ENCODE measurements around the gene AP2B1. TPM values are rescaled to one million over a fixed set of nuclear protein-coding genes. Genes with fewer than 3 reads are reported as not detected.

AP2B1 gene
- total RNA-seq, 2 experiments from 2014 or later, result 28.9 to 76.0 TPM

GRCh38 chr17:35723735-35724134 lies 136.6 kb downstream of the AP2B1 start:
- intact Hi-C loops (cut with micrococcal nuclease; ENCODE audit: unreplicated experiment), result no loop called here
- TF ChIP-seq EZH2phosphoT487 (IDR thresholded peaks at IDR 0.05; ENCODE audit: borderline replicate concordance, low read depth, low read length), result no peak
- TF ChIP-seq CTCF (conservative IDR thresholded peaks at IDR 0.05; ENCODE audit: low read length), result no peak
- Histone ChIP-seq H3K27ac (ENCODE audit: low read depth, low read length, poor library complexity, severe bottlenecking) (no peak overlapping the region), H4K20me1 (ENCODE audit: insufficient read depth, low read length) (no peaks in the 10 kb centered on the region), H3K36me3 (ENCODE audit: insufficient read depth, low read length) (peaks cover 47% of the 10 kb centered on the region), H3K4me2 (ENCODE audit: low read length) (no peak overlapping the region), H3K9me2 (ENCODE audit: insufficient read depth, low read length) (no peaks in the 10 kb centered on the region), H2AFZ (ENCODE audit: low read length) (no peak overlapping the region), H3K4me1 (ENCODE audit: insufficient read depth, low read length, poor library complexity, severe bottlenecking) (peaks cover 24% of the 10 kb centered on the region), H3K79me2 (ENCODE audit: insufficient read depth, low read depth, low read length) (no peaks in the 10 kb centered on the region), H3K9me3 (ENCODE audit: low read length) (no peaks in the 10 kb centered on the region), H3K4me3 (ENCODE audit: low read depth, low read length, poor library complexity, severe bottlenecking) (no peak overlapping the region)
- CTCF ChIA-PET (ENCODE audit: unreplicated experiment), result no interaction called here
- POLR2A ChIA-PET, result no interaction called here
- DNase-seq (ENCODE audit: low spot score), result no peak
- BruUV-seq (replicated peaks), result no TSS peak

DNA sequence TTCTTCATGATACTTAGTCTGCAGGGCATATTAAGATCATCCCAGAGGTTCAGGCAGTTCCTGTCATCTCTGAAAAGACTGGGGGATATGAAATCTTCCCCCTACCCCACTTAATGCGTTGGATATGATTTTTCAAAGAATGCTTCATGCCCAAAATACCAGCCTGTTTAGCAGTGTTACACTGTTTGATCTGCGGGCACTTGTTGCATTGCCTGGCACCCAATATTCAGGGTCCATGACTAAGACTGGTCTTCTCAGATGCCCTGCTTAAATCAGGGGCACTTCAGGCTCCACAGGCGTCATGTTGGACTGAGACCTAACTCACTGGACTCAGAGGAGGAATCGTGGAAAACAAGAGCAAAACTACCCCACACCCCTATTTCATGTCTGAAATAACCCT lies 137.9 kb downstream of the AP2B1 start:
- H3K27ac ChIP-seq (ENCODE audit: low read depth, low read length, poor library complexity, severe bottlenecking), result no peak overlapping the region
- intact Hi-C loops (cut with micrococcal nuclease; ENCODE audit: unreplicated experiment), result no loop called here
- TF ChIP-seq EZH2phosphoT487 (IDR thresholded peaks at IDR 0.05; ENCODE audit: borderline replicate concordance, low read depth, low read length), result no peak
- TF ChIP-seq CTCF (conservative IDR thresholded peaks at IDR 0.05; ENCODE audit: low read length), result no peak
- no peak overlapping the region for H3K4me2 ChIP-seq (ENCODE audit: low read length)
- peaks cover 24% of the 10 kb centered on the region for H3K4me1 ChIP-seq (ENCODE audit: insufficient read depth, low read length, poor library complexity, severe bottlenecking)
- no peaks in the 10 kb centered on the region for H3K9me2 ChIP-seq (ENCODE audit: insufficient read depth, low read length)
- DNase-seq (ENCODE audit: low spot score), result no peak
- POLR2A ChIA-PET, result no interaction called here
- H3K9me3 ChIP-seq (ENCODE audit: low read length), result no peaks in the 10 kb centered on the region
- CTCF ChIA-PET (ENCODE audit: unreplicated experiment), result no interaction called here
- H3K36me3 ChIP-seq (ENCODE audit: insufficient read depth, low read length), result peaks cover 36% of the 10 kb centered on the region
- no TSS peak for BruUV-seq (replicated peaks)
- no peak overlapping the region for H2AFZ ChIP-seq (ENCODE audit: low read length)
- H3K4me3 ChIP-seq (ENCODE audit: low read depth, low read length, poor library complexity, severe bottlenecking), result no peak overlapping the region
- H3K79me2 ChIP-seq (ENCODE audit: insufficient read depth, low read depth, low read length), result no peaks in the 10 kb centered on the region
- no peaks in the 10 kb centered on the region for H4K20me1 ChIP-seq (ENCODE audit: insufficient read depth, low read length)

- H2AFZ ChIP-seq (ENCODE audit: low read length), result no peak overlapping the region
- no peak overlapping the region for H3K27ac ChIP-seq (ENCODE audit: low read depth, low read length, poor library complexity, severe bottlenecking)
- ChIA-PET POLR2A (interaction anchor here (0.6 to 1.5 kb wide), 2 partner anchors 14 to 20 kb away, joined by 3 to 6 read pairs; no protein-coding TSS in a partner anchor), CTCF (ENCODE audit: unreplicated experiment) (no interaction called here)
- TF ChIP-seq CTCF (conservative IDR thresholded peaks at IDR 0.05; ENCODE audit: low read length) (no peak), EZH2phosphoT487 (IDR thresholded peaks at IDR 0.05; ENCODE audit: borderline replicate concordance, low read depth, low read length) (no peak)
- no peak for DNase-seq (ENCODE audit: low spot score)
- intact Hi-C loops (cut with micrococcal nuclease; ENCODE audit: unreplicated experiment), result no loop called here
- H3K9me2 ChIP-seq (ENCODE audit: insufficient read depth, low read length), result no peaks in the 10 kb centered on the region
- H3K79me2 ChIP-seq (ENCODE audit: insufficient read depth, low read depth, low read length), result no peaks in the 10 kb centered on the region
- BruUV-seq (replicated peaks), result no TSS peak
- peaks cover 24% of the 10 kb centered on the region for H3K4me1 ChIP-seq (ENCODE audit: insufficient read depth, low read length, poor library complexity, severe bottlenecking)
- H3K36me3 ChIP-seq (ENCODE audit: insufficient read depth, low read length), result peaks cover 35% of the 10 kb centered on the region
- no peak overlapping the region for H3K4me2 ChIP-seq (ENCODE audit: low read length)
- no peaks in the 10 kb centered on the region for H3K9me3 ChIP-seq (ENCODE audit: low read length)
- H4K20me1 ChIP-seq (ENCODE audit: insufficient read depth, low read length), result no peaks in the 10 kb centered on the region
- no peak overlapping the region for H3K4me3 ChIP-seq (ENCODE audit: low read depth, low read length, poor library complexity, severe bottlenecking)
These were observed 138.6 kb downstream of the AP2B1 start for GRCh38 chr17:35725802-35726126.
